Sigmoid colon (tissue), 7 donors: ENCODE results near the gene SLC44A1. TPM values are rescaled to one million over a fixed set of nuclear protein-coding genes. Genes with fewer than 3 reads are reported as not detected.

ENCODE experiments used
- DNase-seq: peaks from one replicate; pipeline ENCODE4 v3.0.0-alpha.2; 2019
- H3K27ac ChIP-seq, 4 donors: fragments of 200-600 bp; sonication (generic); one replicate each; pipeline ENCODE4 v1.5.1; 2016 to 2019; ENCODE audit warnings: mild to moderate bottlenecking in 1 of 4
- H3K27me3 ChIP-seq, 3 donors: fragments of 200-600 bp; sonication (generic); one replicate each; pipeline ENCODE4 v1.5.1; 2019; ENCODE audit warnings: mild to moderate bottlenecking in 1 of 3
- H3K36me3 ChIP-seq, 4 donors: fragments of 200-600 bp; sonication (generic); one replicate each; pipeline ENCODE4 v1.5.1; 2016 to 2019
- H3K4me1 ChIP-seq, 4 donors: fragments of 200-600 bp; sonication (generic); one replicate each; pipeline ENCODE4 v1.5.1; 2017 to 2019
- H3K4me3 ChIP-seq, 4 donors: fragments of 200-600 bp; sonication (generic); one replicate each; pipeline ENCODE4 v1.5.1; 2017 to 2019; ENCODE audit warnings: mild to moderate bottlenecking in 2 of 4, moderate library complexity in 1 of 4
- H3K9me3 ChIP-seq, 4 donors: fragments of 200-600 bp in 3 of 4; sonication (generic) in 3 of 4; one replicate each; pipeline versions ENCODE4 v1.5.1 to v1.6.1; 2013 to 2019
- EP300 ChIP-seq, 4 donors: sonication (generic); formaldehyde crosslinking; IDR thresholded peaks; one replicate each; pipeline ENCODE4 v1.6.1; 2017; ENCODE audit warnings: antibody characterized with exemption in 4 of 4
- POLR2A ChIP-seq, 2 donors: fragments of 450-650 bp; IDR thresholded peaks; one replicate each; pipeline ENCODE4 v1.6.1; 2016; ENCODE audit warnings: antibody characterized with exemption in 2 of 2, mild to moderate bottlenecking in 2 of 2, moderate library complexity in 2 of 2
- POLR2AphosphoS5 ChIP-seq, 4 donors: sonication (generic); formaldehyde crosslinking; IDR thresholded peaks; one replicate each; pipeline ENCODE4 v1.6.1; 2017; ENCODE audit warnings: antibody characterized with exemption in 4 of 4
- WGBS, 2 donors: extraction: QIAGEN DNeasy Blood & Tissue Kit; methylation state at CpG; one replicate each; pipeline ENCODE4 v1.1.7; 2013; 5-methylcytosine and 5-hydroxymethylcytosine counted together
- intact Hi-C: fragments of 100-400 bp; cut with DNase I; formaldehyde crosslinking; loops from one replicate; pipeline ENCODE4 v1.15.1; 2023
- polyA plus RNA-seq, 3 donors: library from polyadenylated mRNA; stranded (reverse); fragments of 200-250 nt; gene quantifications; one replicate each; pipeline ENCODE4 v1.2.3, GENCODE V29; 2013
- total RNA-seq, 4 donors: library from RNA; depleted of rRNA; stranded (reverse); fragments of >200 nt; gene quantifications; one replicate each; pipeline ENCODE4 v1.1.0, GENCODE V29; 2016
- TF ChIP-seq, protein P1 (sequence below), 4 experiments: fragments of 450-650 bp in 3 of 4; fragments of 200-600 bp in 1 of 4; IDR thresholded peaks; one replicate each; pipeline ENCODE4 v1.5.1; 2016 to 2019; ENCODE audit warnings: antibody characterized with exemption in 4 of 4, mild to moderate bottlenecking in 3 of 4, moderate library complexity in 2 of 4
- donor health status: healthy with polysubstance abuse.
- donor health status: Bipolar disorder and iron deficiency.
- donor health status: healthy.

SLC44A1 gene
- total and polyA plus RNA-seq, 7 donors, result 11.4 to 35.4 (median 25.2) TPM

DNA sequence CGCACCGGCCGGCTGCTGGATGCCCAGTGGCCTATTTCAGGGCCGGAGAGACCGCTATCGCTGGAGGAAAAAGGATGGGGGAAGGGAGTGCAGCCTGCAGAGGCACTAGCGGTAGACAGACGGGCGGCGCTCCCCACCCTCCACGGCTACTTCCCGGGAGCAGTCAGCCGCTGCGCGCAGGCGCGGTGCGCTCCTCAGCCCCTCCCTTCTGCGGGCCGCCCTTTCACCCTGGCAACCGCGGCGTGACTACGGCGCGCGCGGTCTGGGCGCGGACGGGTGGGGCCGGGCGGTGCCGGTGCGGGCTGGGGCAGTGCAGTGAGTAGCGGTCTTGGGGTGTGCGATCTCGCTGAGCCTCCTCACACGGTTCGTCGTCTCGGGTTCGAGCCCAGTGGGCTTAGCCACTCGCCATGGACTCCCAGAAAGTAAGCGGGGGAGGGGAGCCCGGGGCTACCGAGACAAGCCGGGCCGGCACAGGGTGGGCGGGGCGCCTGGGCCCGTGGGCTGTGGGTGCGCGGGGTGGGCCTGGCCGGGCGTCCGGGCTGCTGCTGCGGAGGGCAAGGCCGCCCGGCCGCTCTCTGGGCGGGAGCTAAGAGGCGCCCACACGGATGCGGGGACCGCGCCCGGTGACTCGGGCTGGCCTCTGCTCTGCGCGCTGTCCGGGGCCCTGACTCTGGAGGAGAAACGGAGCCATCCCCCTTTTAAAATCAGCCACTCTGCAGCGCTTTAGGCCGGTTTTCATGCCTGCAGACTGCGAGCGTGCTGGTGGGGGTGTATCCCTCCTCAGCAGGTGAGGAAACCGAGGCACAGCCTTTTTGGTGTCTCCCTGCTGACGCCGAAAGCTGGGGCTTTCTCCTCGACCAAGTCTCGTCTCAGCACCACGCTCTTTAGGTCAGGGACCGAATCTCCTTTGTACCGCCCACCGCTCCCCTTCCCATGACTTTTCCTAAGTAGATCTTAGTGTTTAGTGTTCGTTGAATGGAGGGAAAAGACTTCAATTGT lies 203.7 kb downstream of the SLC44A1 start, which contains the start of gene FSD1L:
FSD1L (plus strand) TSS at position 221 of the 999 bp plus-strand sequence; CDS start at position 408, 187 bp downstream.
- Histone ChIP-seq H3K27ac (peak within 1 kb of the TSS; percentile 77 to 86 (median 82)), H3K27me3 (no peaks in the 10 kb centered on the region), H3K9me3 (no peaks in the 10 kb centered on the region), H3K36me3 (no peaks in the 10 kb centered on the region), H3K4me3 (peak within 1 kb of the TSS; percentile 88 to 97 (median 92)), H3K4me1 (peaks cover 0 to 23% (median 15%) of the 10 kb centered on the region in 4 donors)
- intact Hi-C loops, result no loop called here
- WGBS, 2 donors, result 1% methylated on average over 87 of the region's 87 CpGs
- TF ChIP-seq POLR2A (IDR thresholded peaks at IDR 0.05), result no peak
- peak in 3 of 4 donors; percentile 65 to 68 (median 65) for TF ChIP-seq POLR2AphosphoS5 (IDR thresholded peaks at IDR 0.05)
- peak; percentile 97 for DNase-seq

DNA sequence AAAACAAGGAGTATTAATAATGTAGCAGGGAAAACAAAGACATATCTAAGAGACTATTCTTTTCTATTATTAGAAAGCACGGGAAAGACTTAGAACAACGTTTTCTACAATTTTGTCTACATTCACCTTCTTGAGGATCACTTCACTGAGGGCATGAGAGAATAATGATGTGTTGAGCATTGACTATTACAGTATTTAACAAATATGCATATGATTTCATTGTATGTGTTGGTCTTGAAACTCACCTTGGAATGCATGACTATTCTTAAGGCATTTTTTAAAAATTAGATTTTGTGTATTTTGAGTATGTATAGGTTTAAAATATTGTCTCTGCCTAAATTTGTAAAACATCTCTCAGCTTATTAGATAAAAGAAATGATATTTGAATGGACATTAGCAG lies 204.6 kb downstream of the SLC44A1 start:
- H3K9me3 ChIP-seq, result no peaks in the 10 kb centered on the region
- WGBS, 2 donors, result 23 to 57% methylated on average over 2 of the region's 2 CpGs
- H3K4me3 ChIP-seq, result peak overlapping the region in 3 of 4 donors; percentile 88 to 97 (median 93)
- TF ChIP-seq EP300 (IDR thresholded peaks at IDR 0.05) (no peak), POLR2A (IDR thresholded peaks at IDR 0.05) (no peak)
- H3K27ac ChIP-seq, result peak overlapping the region in 1 of 4 donors; percentile 86
- H3K4me1 ChIP-seq, result peaks cover 0 to 23% (median 15%) of the 10 kb centered on the region in 4 donors
- no peaks in the 10 kb centered on the region for H3K36me3 ChIP-seq
- no peaks in the 10 kb centered on the region for H3K27me3 ChIP-seq
- intact Hi-C loops, result no loop called here
- no peak for DNase-seq

DNA sequence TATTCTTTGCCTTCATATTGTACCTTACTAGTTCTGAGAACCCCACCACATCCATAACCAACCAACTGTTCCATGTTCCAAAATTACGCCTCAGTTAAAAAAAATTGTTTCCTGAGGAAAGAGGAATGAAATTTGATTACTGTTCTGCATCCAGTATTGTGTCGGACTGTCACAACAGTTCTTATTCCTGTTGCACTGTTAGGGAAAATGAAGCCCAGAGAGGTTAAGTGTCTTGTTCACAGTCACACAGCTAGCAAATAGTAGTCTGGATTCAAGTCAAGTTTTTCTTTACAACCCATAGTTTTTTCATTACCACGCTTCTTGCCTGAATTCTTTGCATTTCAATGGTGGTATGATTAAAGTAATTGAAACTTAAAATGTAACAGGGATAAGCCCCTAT lies 207.7 kb downstream of the SLC44A1 start:
- Histone ChIP-seq H3K27me3 (no peaks in the 10 kb centered on the region), H3K36me3 (no peaks in the 10 kb centered on the region), H3K4me1 (peaks cover 0 to 23% (median 16%) of the 10 kb centered on the region in 4 donors), H3K27ac (no peak overlapping the region), H3K4me3 (no peak overlapping the region), H3K9me3 (no peaks in the 10 kb centered on the region)
- TF ChIP-seq, protein P1, sequence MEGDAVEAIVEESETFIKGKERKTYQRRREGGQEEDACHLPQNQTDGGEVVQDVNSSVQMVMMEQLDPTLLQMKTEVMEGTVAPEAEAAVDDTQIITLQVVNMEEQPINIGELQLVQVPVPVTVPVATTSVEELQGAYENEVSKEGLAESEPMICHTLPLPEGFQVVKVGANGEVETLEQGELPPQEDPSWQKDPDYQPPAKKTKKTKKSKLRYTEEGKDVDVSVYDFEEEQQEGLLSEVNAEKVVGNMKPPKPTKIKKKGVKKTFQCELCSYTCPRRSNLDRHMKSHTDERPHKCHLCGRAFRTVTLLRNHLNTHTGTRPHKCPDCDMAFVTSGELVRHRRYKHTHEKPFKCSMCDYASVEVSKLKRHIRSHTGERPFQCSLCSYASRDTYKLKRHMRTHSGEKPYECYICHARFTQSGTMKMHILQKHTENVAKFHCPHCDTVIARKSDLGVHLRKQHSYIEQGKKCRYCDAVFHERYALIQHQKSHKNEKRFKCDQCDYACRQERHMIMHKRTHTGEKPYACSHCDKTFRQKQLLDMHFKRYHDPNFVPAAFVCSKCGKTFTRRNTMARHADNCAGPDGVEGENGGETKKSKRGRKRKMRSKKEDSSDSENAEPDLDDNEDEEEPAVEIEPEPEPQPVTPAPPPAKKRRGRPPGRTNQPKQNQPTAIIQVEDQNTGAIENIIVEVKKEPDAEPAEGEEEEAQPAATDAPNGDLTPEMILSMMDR (IDR thresholded peaks at IDR 0.05), result no peak
- no peak for TF ChIP-seq EP300 (IDR thresholded peaks at IDR 0.05)
- no peak for TF ChIP-seq POLR2A (IDR thresholded peaks at IDR 0.05)
- TF ChIP-seq POLR2AphosphoS5 (IDR thresholded peaks at IDR 0.05), result no peak
- WGBS, 2 donors, result 91 to 92% methylated on average over 3 of the region's 3 CpGs
- intact Hi-C loops, result no loop called here
- no peak for DNase-seq

DNA sequence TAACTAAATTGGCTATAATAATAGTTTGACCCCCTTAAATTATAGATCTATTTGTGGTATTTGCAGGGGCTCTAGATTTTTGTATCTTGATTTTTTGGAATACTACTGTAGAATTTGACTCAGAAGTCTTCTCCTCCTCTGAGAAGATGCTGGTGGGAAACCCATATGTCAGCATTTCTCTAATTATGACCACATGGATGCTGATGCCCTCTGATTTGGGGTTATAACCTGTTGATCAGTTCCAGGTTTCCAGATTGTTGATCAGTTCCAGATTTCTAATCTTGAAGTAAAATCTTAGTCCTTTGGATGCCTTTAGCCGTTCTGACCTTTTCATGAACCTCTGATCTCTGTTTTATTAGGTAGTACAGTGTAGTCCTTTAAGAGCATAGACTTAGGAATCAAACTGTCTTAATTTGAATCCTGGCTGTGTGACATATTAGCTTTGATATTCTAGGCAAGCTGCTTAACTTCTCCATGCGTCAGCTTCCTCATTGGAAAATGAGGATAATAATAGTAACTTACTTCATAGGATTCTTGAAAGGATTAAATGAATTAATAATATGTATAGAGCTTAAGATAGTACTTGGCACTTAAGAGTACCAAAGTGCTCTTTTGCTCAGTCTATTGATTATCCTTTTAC lies 211.5 kb downstream of the SLC44A1 start:
- no peak for TF ChIP-seq POLR2A (IDR thresholded peaks at IDR 0.05)
- TF ChIP-seq EP300 (IDR thresholded peaks at IDR 0.05), result no peak
- TF ChIP-seq POLR2AphosphoS5 (IDR thresholded peaks at IDR 0.05), result no peak
- TF ChIP-seq, protein P1 (IDR thresholded peaks at IDR 0.05), result no peak
- Histone ChIP-seq H3K27me3 (no peaks in the 10 kb centered on the region), H3K36me3 (no peaks in the 10 kb centered on the region), H3K4me1 (peaks cover 0 to 18% (median 8%) of the 10 kb centered on the region in 4 donors), H3K27ac (no peak overlapping the region), H3K9me3 (no peaks in the 10 kb centered on the region), H3K4me3 (no peak overlapping the region)
- intact Hi-C loops, result no loop called here
- WGBS, 2 donors, result 84 to 85% methylated on average over 2 of the region's 2 CpGs
- no peak for DNase-seq

DNA sequence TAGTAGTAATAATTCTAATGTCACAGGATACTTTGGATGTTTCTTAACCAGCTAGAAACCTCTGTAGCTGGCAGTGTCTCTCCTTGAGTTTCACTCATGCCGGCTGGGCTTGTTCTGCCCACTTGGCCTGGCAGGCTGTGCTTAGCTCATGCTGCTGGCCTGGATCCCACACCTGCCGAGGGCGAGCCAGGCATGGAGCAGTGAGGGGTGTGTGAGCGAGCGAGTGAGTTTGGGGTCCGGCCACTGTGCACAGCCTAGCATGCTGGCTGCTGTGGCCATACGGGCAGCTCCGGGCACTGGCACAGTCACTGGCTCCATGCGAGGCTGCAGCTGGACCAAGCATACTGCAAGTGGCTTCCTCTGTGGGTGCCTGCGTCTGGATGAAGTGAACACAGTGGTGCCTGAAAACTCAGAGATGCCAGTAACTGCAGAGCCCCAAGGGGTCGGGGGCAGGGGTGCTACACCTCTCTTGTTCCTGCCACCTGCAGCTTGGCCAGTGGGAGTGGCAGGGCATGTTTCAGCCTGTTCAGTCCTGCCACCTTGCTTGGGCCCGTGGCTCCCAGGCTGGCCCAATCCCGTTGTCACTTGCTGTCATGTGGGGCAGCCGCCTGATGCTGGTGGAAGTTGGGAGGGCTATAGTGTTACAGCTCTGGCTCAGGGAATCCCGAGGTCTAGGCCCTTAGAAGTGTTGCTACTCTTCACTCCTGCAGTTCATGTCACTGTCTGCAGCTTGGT lies 213.3 kb downstream of the SLC44A1 start:
- whole genome bisulfite sequencing, 2 donors, result 94 to 97% methylated on average over 15 of the region's 15 CpGs

More for the DNA sequence above, 213.3 kb downstream of the SLC44A1 start:
- no peak for TF ChIP-seq POLR2AphosphoS5 (IDR thresholded peaks at IDR 0.05)
- TF ChIP-seq, protein P1 (IDR thresholded peaks at IDR 0.05), result no peak
- no peak for TF ChIP-seq EP300 (IDR thresholded peaks at IDR 0.05)
- TF ChIP-seq POLR2A (IDR thresholded peaks at IDR 0.05), result no peak
- Histone ChIP-seq H3K4me1 (peaks cover 0 to 12% (median 5%) of the 10 kb centered on the region in 4 donors), H3K4me3 (peak overlapping the region in 1 of 4 donors; percentile 2), H3K27me3 (no peaks in the 10 kb centered on the region), H3K36me3 (no peaks in the 10 kb centered on the region), H3K9me3 (no peaks in the 10 kb centered on the region), H3K27ac (no peak overlapping the region)
- intact Hi-C loops, result no loop called here
- DNase-seq, result peak; percentile 65
